OCI-LY1 (cell line): Measurements from ENCODE around the gene PCSK4.

Source experiments
- H2AFZ ChIP-seq: fragments of 200-600 bp; sonication (generic), shearing (Covaris generic); 2 replicates; pipeline ENCODE4 v1.6.0; 2014; ENCODE audit warnings: antibody characterized with exemption, mild to moderate bottlenecking, low read length
- H3F3A ChIP-seq: fragments of 200-600 bp; sonication (generic), shearing (Covaris generic); 2 replicates; pipeline ENCODE4 v1.6.0; 2014; ENCODE audit warnings: mild to moderate bottlenecking, antibody characterized with exemption, low read length, moderate library complexity; ENCODE audit not compliant: insufficient read depth
- H3K27ac ChIP-seq: fragments of 200-600 bp; sonication (generic); 2 replicates; pipeline ENCODE4 v1.5.1; 2014; ENCODE audit warnings: low read length, mixed run types, mild to moderate bottlenecking, low read depth; ENCODE audit not compliant: poor library complexity, severe bottlenecking
- H3K27me3 ChIP-seq: fragments of 200-600 bp; sonication (generic); 2 replicates; pipeline ENCODE4 v1.6.0; 2014; ENCODE audit warnings: antibody characterized with exemption, mild to moderate bottlenecking, low read length, moderate library complexity; ENCODE audit not compliant: insufficient read depth
- H3K36me3 ChIP-seq: fragments of 200-600 bp; sonication (generic); 2 replicates; pipeline ENCODE4 v1.6.1; 2014; ENCODE audit warnings: mild to moderate bottlenecking, antibody characterized with exemption, low read length, moderate library complexity, mixed read lengths; ENCODE audit not compliant: insufficient read depth
- H3K4me1 ChIP-seq: fragments of 200-600 bp; sonication (generic); 2 replicates; pipeline ENCODE4 v1.5.1; 2014; ENCODE audit warnings: mild to moderate bottlenecking, low read length, moderate library complexity; ENCODE audit not compliant: insufficient read depth, severe bottlenecking
- H3K4me2 ChIP-seq: fragments of 200-600 bp; sonication (generic), shearing (Covaris generic); 2 replicates; pipeline ENCODE4 v1.6.1; 2014; ENCODE audit warnings: low read length
- H3K4me3 ChIP-seq: fragments of 200-600 bp; sonication (generic); 2 replicates; pipeline ENCODE4 v1.5.1; 2014; ENCODE audit warnings: low read length, low read depth, mild to moderate bottlenecking, mixed read lengths; ENCODE audit not compliant: poor library complexity, severe bottlenecking
- H3K79me2 ChIP-seq: fragments of 200-600 bp; shearing (Covaris generic); 2 replicates; pipeline ENCODE4 v1.6.1; 2016; ENCODE audit warnings: mixed run types, low read length, mixed read lengths; ENCODE audit not compliant: insufficient read depth
- H3K9ac ChIP-seq: fragments of 200-600 bp; sonication (generic), shearing (Covaris generic); 2 replicates; pipeline ENCODE4 v1.6.1; 2014; ENCODE audit warnings: mild to moderate bottlenecking, low read length, mixed read lengths
- H3K9me2 ChIP-seq: fragments of 200-600 bp; sonication (generic), shearing (Covaris generic); 2 replicates; pipeline ENCODE4 v1.6.1; 2014; ENCODE audit warnings: low read depth, mild to moderate bottlenecking, low read length, mixed read lengths
- H3K9me3 ChIP-seq: fragments of 200-600 bp; shearing (Covaris generic); 2 replicates; pipeline ENCODE4 v1.6.1; 2014; ENCODE audit warnings: low read length, mixed read lengths
- H4K20me1 ChIP-seq: fragments of 200-600 bp; sonication (generic), shearing (Covaris generic); 2 replicates; pipeline ENCODE4 v1.6.0; 2016; ENCODE audit warnings: mild to moderate bottlenecking, low read length; ENCODE audit not compliant: insufficient read depth
- EZH2 ChIP-seq: fragments of 200-600 bp; sonication (generic), shearing (Covaris generic); IDR thresholded peaks from 2 replicates; pipeline ENCODE4 v1.8.0; 2017; ENCODE audit warnings: borderline replicate concordance, mixed run types, mild to moderate bottlenecking, antibody characterized with exemption, low read length, moderate library complexity, mixed read lengths
- TF ChIP-seq, protein P1 (sequence below): fragments of 200-600 bp; sonication (generic), shearing (Covaris generic); IDR thresholded peaks from 2 replicates; pipeline ENCODE4 v1.5.1; 2017; ENCODE audit warnings: mild to moderate bottlenecking, antibody characterized with exemption, low read length, moderate library complexity, mixed read lengths

PCSK4 gene

GRCh38 chr19:1471010-1471514 is 19.1 kb downstream of the PCSK4 start:
- H3K9me3 ChIP-seq = no peaks in the 10 kb centered on the region
- peaks cover 22% of the 10 kb centered on the region; the same call in 1 of the 2 replicates for H3K27me3 ChIP-seq
- H3K36me3 ChIP-seq = peaks cover 9% of the 10 kb centered on the region; the same call in 1 of the 2 replicates
- H4K20me1 ChIP-seq = no peaks in the 10 kb centered on the region
- H3F3A ChIP-seq = no peaks in the 10 kb centered on the region
- no peak overlapping the region for H3K9ac ChIP-seq
- no peak overlapping the region for H3K4me3 ChIP-seq
- peaks cover 11% of the 10 kb centered on the region for H3K4me1 ChIP-seq
- H3K4me2 ChIP-seq = peak overlapping the region; percentile 18; the same call in 1 of the 2 replicates
- H3K9me2 ChIP-seq = no peaks in the 10 kb centered on the region
- H3K79me2 ChIP-seq = no peaks in the 10 kb centered on the region
- H2AFZ ChIP-seq = no peak overlapping the region
- TF ChIP-seq, protein P1, sequence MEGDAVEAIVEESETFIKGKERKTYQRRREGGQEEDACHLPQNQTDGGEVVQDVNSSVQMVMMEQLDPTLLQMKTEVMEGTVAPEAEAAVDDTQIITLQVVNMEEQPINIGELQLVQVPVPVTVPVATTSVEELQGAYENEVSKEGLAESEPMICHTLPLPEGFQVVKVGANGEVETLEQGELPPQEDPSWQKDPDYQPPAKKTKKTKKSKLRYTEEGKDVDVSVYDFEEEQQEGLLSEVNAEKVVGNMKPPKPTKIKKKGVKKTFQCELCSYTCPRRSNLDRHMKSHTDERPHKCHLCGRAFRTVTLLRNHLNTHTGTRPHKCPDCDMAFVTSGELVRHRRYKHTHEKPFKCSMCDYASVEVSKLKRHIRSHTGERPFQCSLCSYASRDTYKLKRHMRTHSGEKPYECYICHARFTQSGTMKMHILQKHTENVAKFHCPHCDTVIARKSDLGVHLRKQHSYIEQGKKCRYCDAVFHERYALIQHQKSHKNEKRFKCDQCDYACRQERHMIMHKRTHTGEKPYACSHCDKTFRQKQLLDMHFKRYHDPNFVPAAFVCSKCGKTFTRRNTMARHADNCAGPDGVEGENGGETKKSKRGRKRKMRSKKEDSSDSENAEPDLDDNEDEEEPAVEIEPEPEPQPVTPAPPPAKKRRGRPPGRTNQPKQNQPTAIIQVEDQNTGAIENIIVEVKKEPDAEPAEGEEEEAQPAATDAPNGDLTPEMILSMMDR = no peak
- no peak for TF ChIP-seq EZH2
- no peak overlapping the region for H3K27ac ChIP-seq

GRCh38 chr19:1470305-1471009 is 19.7 kb downstream of the PCSK4 start:
- peaks cover 22% of the 10 kb centered on the region; the same call in 1 of the 2 replicates for H3K27me3 ChIP-seq

GRCh38 chr19:1470055-1470304 is 20.2 kb downstream of the PCSK4 start:
- no peak overlapping the region for H3K9ac ChIP-seq

More at GRCh38 chr19:1470305-1471009, 19.7 kb downstream of the PCSK4 start:
- Histone ChIP-seq H3K9me3 (no peaks in the 10 kb centered on the region), H3K4me1 (peaks cover 11% of the 10 kb centered on the region), H3K9ac (no peak overlapping the region), H3K4me2 (peak overlapping the region; percentile 18; the same call in 1 of the 2 replicates), H4K20me1 (no peaks in the 10 kb centered on the region), H3K9me2 (no peaks in the 10 kb centered on the region), H3K36me3 (peaks cover 7% of the 10 kb centered on the region; the same call in 1 of the 2 replicates), H3K4me3 (no peak overlapping the region), H3K27ac (no peak overlapping the region), H3K79me2 (no peaks in the 10 kb centered on the region), H2AFZ (no peak overlapping the region), H3F3A (no peaks in the 10 kb centered on the region)
- TF ChIP-seq, protein P1 = no peak
- no peak for TF ChIP-seq EZH2

More at GRCh38 chr19:1470055-1470304, 20.2 kb downstream of the PCSK4 start:
- Histone ChIP-seq H4K20me1 (no peaks in the 10 kb centered on the region), H3K9me3 (no peaks in the 10 kb centered on the region), H3K4me1 (peaks cover 11% of the 10 kb centered on the region), H3K9me2 (no peaks in the 10 kb centered on the region), H3K79me2 (no peaks in the 10 kb centered on the region), H2AFZ (no peak overlapping the region), H3K36me3 (peaks cover 4% of the 10 kb centered on the region; the same call in 1 of the 2 replicates), H3K27ac (no peak overlapping the region), H3K4me2 (no peak overlapping the region), H3F3A (no peaks in the 10 kb centered on the region), H3K4me3 (no peak overlapping the region), H3K27me3 (peaks cover 22% of the 10 kb centered on the region; the same call in 1 of the 2 replicates)
- TF ChIP-seq EZH2 = no peak
- TF ChIP-seq, protein P1 = no peak
